MG63 (cell line): ENCODE data around the gene NENF. TPM values are rescaled to one million over a fixed set of nuclear protein-coding genes. Genes with fewer than 3 reads are reported as not detected.

Source experiments
- DNase-seq: peaks from one replicate; pipeline ENCODE4 v3.0.0-alpha.2; 2020
- H3K27me3 ChIP-seq: fragments of 250-450 bp; sonication (Bioruptor Pico); 2 replicates; pipeline ENCODE4 v1.5.1; 2020; ENCODE audit warnings: mild to moderate bottlenecking, moderate library complexity
- H3K36me3 ChIP-seq: fragments of 250-450 bp; sonication (Bioruptor Pico); 2 replicates; pipeline ENCODE4 v1.5.1; 2020; ENCODE audit warnings: mild to moderate bottlenecking, moderate library complexity
- H3K4me3 ChIP-seq: fragments of 250-450 bp; sonication (Bioruptor Pico); 2 replicates; pipeline ENCODE4 v1.5.1; 2020; ENCODE audit warnings: mild to moderate bottlenecking, moderate library complexity
- H3K9me3 ChIP-seq: fragments of 250-450 bp; sonication (Bioruptor Pico); 2 replicates; pipeline ENCODE4 v1.5.1; 2020; ENCODE audit warnings: mild to moderate bottlenecking, moderate library complexity
- total RNA-seq: library from RNA; depleted of rRNA; stranded (reverse); fragments of >200 nt; shearing (Covaris generic); gene quantifications from 2 replicates; pipeline ENCODE4 v1.2.3, GENCODE V29; 2014; ENCODE audit warnings: low replicate concordance

Gene NENF
- total RNA-seq, 1 experiment from 2014 or later: 143 TPM

- no peak for DNase-seq
- Histone ChIP-seq H3K36me3 (peaks cover 3% of the 10 kb centered on the region; the same call in 1 of the 2 replicates), H3K4me3 (no peak overlapping the region), H3K9me3 (no peaks in the 10 kb centered on the region), H3K27me3 (no peaks in the 10 kb centered on the region)
These were observed 18.9 kb downstream of the NENF start for GRCh38 chr1:212451416-212452322.

GRCh38 chr1:212452323-212453155 lies 19.8 kb downstream of the NENF start:
- Histone ChIP-seq H3K9me3 (no peaks in the 10 kb centered on the region), H3K27me3 (no peaks in the 10 kb centered on the region), H3K36me3 (no peaks in the 10 kb centered on the region), H3K4me3 (no peak overlapping the region)
- DNase-seq: no peak

- no peak for DNase-seq
These were observed 20.6 kb downstream of the NENF start for GRCh38 chr1:212453156-212453857.

GRCh38 chr1:212454741-212455140 lies 22.0 kb downstream of the NENF start:
- no peak for DNase-seq
- no peaks in the 10 kb centered on the region for H3K36me3 ChIP-seq
- no peak overlapping the region for H3K4me3 ChIP-seq
- H3K9me3 ChIP-seq: no peaks in the 10 kb centered on the region
- H3K27me3 ChIP-seq: no peaks in the 10 kb centered on the region

More at GRCh38 chr1:212453156-212453857, 20.6 kb downstream of the NENF start:
- Histone ChIP-seq H3K9me3 (no peaks in the 10 kb centered on the region), H3K4me3 (no peak overlapping the region), H3K27me3 (no peaks in the 10 kb centered on the region), H3K36me3 (no peaks in the 10 kb centered on the region)

DNA sequence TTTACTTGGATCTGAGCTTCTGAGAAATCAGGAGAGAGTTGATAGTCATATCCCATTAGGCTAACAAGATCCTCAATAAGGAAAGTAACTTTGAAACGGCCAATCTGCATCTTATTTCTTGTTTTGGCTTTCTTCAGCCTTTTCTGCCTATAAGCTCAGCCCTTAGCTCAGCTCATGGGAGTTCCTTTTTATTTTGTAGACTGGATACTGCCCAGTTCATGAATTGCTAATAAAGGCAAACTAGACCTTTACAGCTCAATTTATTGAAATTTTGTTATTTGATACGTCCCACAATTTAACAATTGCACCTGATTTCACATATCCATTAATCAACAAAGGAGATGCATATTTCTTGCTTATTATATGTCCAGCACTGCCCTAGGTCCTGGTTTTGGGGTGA lies 22.7 kb downstream of the NENF start:
- Histone ChIP-seq H3K9me3 (no peaks in the 10 kb centered on the region), H3K36me3 (no peaks in the 10 kb centered on the region), H3K27me3 (no peaks in the 10 kb centered on the region), H3K4me3 (no peak overlapping the region)
- DNase-seq: no peak

DNA sequence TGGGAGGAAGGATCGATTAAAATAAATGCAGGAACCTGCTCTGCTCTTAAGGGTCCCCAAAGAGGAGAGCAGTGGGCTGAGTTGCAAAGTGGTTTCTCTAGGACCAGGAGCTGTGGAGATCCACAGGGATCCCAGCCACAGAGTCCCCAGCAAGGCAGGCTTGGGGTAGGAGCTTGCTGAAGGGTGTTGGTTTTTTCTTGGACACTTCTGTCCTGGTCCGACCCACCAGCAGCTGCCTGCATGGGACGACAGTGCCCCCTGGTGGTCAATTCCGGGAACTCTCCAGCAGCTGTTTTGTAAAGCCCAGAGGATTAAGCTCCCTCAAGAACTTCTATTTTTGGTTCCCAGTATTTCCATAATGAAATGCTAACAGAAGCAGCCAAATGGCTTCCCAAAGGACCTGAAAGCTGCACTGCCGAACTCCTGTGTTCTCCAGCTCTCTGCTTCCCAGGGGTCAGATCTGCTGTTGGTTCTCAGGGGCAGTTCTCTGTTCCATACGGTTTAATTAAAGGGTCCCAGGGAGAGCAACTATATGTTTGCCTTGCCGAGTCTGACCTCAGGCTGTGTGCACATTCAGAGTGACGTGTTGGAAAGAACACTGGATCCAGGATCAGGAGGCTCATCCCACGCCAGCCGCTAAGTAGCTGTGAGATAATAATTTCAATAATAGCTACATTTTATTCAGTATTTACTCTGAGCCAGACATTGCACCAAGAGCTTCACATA lies 23.2 kb downstream of the NENF start:
- DNase-seq: peak; percentile 68
- Histone ChIP-seq H3K9me3 (no peaks in the 10 kb centered on the region), H3K36me3 (no peaks in the 10 kb centered on the region), H3K4me3 (no peak overlapping the region), H3K27me3 (no peaks in the 10 kb centered on the region)

- Histone ChIP-seq H3K27me3 (no peaks in the 10 kb centered on the region), H3K36me3 (no peaks in the 10 kb centered on the region), H3K9me3 (no peaks in the 10 kb centered on the region), H3K4me3 (no peak overlapping the region)
- DNase-seq: peak; percentile 24
These were observed 25.1 kb downstream of the NENF start for GRCh38 chr1:212457740-212458338.

- Histone ChIP-seq H3K9me3 (no peaks in the 10 kb centered on the region), H3K27me3 (no peaks in the 10 kb centered on the region), H3K36me3 (no peaks in the 10 kb centered on the region), H3K4me3 (no peak overlapping the region)
- DNase-seq: no peak
These were observed 26.1 kb downstream of the NENF start for GRCh38 chr1:212458817-212459216.

- Histone ChIP-seq H3K9me3 (no peaks in the 10 kb centered on the region), H3K4me3 (no peak overlapping the region), H3K36me3 (no peaks in the 10 kb centered on the region), H3K27me3 (no peaks in the 10 kb centered on the region)
- DNase-seq: no peak
These were observed 26.9 kb downstream of the NENF start for GRCh38 chr1:212459656-212460055.

- no peaks in the 10 kb centered on the region for H3K27me3 ChIP-seq
- H3K4me3 ChIP-seq: no peak overlapping the region
- no peaks in the 10 kb centered on the region for H3K36me3 ChIP-seq
- H3K9me3 ChIP-seq: no peaks in the 10 kb centered on the region
- no peak for DNase-seq
These were observed 27.7 kb downstream of the NENF start for GRCh38 chr1:212460376-212460775.

DNA sequence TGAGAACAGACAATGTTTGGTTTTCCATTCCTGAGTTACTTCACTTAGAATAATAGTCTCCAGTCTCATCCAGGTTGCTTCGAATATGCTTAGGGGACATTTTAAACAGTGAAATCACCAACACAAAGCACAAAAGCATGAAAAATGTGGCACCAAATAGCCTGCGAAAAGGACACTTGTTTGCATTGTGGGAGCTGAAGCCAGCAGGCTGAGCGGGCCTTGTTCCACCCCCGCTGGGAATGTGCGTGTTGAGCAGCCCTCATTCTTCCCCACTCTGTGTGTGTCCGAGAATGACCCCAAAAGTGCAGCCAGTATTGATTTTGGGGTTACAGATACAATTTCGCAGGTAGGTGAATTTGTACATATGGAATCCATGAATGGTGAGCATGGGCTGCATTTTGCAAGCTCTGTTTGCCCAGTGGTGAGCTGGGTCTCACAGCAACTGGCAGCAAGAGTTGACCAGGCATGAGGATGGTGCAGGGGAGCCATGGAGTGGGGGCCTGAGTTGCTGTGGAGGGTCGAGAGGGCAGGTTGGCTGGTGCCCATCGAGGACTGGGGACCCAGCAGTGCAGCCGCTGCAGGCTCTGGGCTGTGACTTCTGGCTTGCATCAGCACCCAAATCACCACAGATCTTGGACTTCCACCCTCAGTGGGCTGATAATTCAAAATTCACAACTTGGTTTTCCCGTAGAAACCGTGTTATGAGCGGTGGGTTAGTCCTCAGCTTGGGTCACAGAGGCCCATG lies 29.4 kb downstream of the NENF start:
- H3K9me3 ChIP-seq: no peaks in the 10 kb centered on the region
- H3K4me3 ChIP-seq: no peak overlapping the region
- H3K27me3 ChIP-seq: no peaks in the 10 kb centered on the region

GRCh38 chr1:212463565-212464285 lies 31.0 kb downstream of the NENF start:
- H3K27me3 ChIP-seq: no peaks in the 10 kb centered on the region
- no peaks in the 10 kb centered on the region for H3K9me3 ChIP-seq
- H3K4me3 ChIP-seq: no peak overlapping the region
- H3K36me3 ChIP-seq: no peaks in the 10 kb centered on the region
- no peak for DNase-seq

More for the DNA sequence above, 29.4 kb downstream of the NENF start:
- DNase-seq: no peak
- no peaks in the 10 kb centered on the region for H3K36me3 ChIP-seq

GRCh38 chr1:212465311-212465710 lies 32.6 kb downstream of the NENF start:
- no peaks in the 10 kb centered on the region for H3K9me3 ChIP-seq
- no peaks in the 10 kb centered on the region for H3K27me3 ChIP-seq
- H3K36me3 ChIP-seq: no peaks in the 10 kb centered on the region
- no peak overlapping the region for H3K4me3 ChIP-seq
- DNase-seq: no peak

DNA sequence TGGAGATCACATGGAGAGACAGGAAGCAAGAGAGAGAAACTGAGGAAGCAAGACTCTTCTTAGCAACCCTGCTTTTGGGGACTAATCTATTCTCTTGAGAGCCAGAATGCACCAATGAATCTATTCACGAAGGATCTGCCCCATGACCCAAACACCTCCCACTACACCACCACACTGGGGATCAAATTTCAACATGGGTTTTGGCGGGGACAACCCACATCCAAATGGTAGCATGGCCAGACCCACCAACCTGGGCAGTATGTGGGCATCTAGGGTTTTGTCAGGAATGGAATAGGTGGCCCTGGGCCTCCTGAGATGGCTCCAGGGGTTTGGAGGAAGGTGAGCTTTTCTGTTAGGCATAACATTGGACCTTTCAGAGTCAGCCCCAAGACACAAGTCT lies 33.7 kb downstream of the NENF start:
- no peaks in the 10 kb centered on the region for H3K27me3 ChIP-seq
- DNase-seq: no peak
- no peaks in the 10 kb centered on the region for H3K9me3 ChIP-seq
- no peak overlapping the region for H3K4me3 ChIP-seq
- H3K36me3 ChIP-seq: no peaks in the 10 kb centered on the region
